GM10248 (cell line): ENCODE measurements around the gene TOLLIP.
"Not testable (repeated sequence)": the region's sequence is repeated elsewhere in the genome, so short reads cannot be mapped to it uniquely, and the experiment has no call there.

ENCODE experiments used
- CTCF ChIA-PET: fragments of 300-600 bp; sonication (Branson Sonifier 250); formaldehyde crosslinking; extraction: SDS; loops from one replicate; lab custom pipeline; 2021; ENCODE audit warnings: antibody characterized with exemption; lab: Yijun Ruan, JAX
- POLR2A ChIA-PET: fragments of 350-650 bp; sonication (Branson Sonifier 250); formaldehyde crosslinking; extraction: SDS; loops from one replicate; lab custom pipeline; 2020; ENCODE audit warnings: antibody characterized with exemption; lab: Yijun Ruan, JAX
- DNase-seq: peaks from one replicate; pipeline ENCODE4 v3.0.0; 2012; ENCODE audit errors: extremely low spot score
- TF ChIP-seq, protein P1 (sequence below): IDR thresholded peaks from 2 replicates; pipeline ENCODE4 v1.5.1; 2012; ENCODE audit warnings: mild to moderate bottlenecking, low read depth; ENCODE audit errors: extremely low read depth, missing control alignments, control extremely low read depth

The TOLLIP gene

DNA sequence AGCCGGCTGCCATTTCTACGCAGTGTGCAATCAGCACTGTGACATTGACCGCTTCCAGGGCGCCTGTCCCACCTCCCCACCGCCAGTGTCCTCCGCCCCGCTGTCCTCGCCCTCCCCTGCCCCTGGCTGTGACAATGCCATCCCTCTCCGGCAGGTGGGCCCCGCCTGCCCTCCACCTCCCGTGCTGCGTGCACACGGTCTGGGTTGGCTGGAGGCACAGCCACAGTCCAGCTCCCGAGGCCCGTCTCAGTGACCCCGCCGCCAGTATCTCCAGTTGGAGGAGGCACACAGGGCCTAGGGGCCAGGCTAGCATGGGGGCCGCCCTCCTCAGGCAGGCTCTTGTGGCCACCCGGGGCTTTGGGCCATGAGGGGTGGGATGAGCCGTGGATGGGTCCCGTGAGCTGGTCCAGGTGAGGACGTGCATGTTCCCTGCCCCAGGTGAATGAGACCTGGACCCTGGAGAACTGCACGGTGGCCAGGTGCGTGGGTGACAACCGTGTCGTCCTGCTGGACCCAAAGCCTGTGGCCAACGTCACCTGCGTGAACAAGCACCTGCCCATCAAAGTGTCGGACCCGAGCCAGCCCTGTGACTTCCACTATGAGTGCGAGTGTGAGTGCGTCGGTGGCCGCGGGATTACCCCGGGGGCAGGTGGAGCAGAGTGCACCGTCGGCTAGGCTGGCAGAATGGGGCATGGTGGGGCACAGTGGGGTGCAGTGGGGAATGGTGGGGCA is 56.9 kb downstream of the TOLLIP start:
- DNase-seq: no peak
- POLR2A ChIA-PET: no interaction called here
- TF ChIP-seq, protein P1, sequence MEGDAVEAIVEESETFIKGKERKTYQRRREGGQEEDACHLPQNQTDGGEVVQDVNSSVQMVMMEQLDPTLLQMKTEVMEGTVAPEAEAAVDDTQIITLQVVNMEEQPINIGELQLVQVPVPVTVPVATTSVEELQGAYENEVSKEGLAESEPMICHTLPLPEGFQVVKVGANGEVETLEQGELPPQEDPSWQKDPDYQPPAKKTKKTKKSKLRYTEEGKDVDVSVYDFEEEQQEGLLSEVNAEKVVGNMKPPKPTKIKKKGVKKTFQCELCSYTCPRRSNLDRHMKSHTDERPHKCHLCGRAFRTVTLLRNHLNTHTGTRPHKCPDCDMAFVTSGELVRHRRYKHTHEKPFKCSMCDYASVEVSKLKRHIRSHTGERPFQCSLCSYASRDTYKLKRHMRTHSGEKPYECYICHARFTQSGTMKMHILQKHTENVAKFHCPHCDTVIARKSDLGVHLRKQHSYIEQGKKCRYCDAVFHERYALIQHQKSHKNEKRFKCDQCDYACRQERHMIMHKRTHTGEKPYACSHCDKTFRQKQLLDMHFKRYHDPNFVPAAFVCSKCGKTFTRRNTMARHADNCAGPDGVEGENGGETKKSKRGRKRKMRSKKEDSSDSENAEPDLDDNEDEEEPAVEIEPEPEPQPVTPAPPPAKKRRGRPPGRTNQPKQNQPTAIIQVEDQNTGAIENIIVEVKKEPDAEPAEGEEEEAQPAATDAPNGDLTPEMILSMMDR: no peak
- CTCF ChIA-PET: no interaction called here

DNA sequence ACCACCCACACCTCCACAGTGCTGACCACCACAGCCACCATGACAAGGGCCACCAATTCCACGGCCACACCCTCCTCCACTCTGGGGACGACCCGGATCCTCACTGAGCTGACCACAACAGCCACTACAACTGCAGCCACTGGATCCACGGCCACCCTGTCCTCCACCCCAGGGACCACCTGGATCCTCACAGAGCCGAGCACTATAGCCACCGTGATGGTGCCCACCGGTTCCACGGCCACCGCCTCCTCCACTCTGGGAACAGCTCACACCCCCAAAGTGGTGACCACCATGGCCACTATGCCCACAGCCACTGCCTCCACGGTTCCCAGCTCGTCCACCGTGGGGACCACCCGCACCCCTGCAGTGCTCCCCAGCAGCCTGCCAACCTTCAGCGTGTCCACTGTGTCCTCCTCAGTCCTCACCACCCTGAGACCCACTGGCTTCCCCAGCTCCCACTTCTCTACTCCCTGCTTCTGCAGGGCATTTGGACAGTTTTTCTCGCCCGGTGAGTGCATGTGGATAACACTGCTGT is 58.1 kb downstream of the TOLLIP start:
- DNase-seq: no peak
- TF ChIP-seq, protein P1: no peak
- POLR2A ChIA-PET: no interaction called here
- CTCF ChIA-PET: no interaction called here

DNA sequence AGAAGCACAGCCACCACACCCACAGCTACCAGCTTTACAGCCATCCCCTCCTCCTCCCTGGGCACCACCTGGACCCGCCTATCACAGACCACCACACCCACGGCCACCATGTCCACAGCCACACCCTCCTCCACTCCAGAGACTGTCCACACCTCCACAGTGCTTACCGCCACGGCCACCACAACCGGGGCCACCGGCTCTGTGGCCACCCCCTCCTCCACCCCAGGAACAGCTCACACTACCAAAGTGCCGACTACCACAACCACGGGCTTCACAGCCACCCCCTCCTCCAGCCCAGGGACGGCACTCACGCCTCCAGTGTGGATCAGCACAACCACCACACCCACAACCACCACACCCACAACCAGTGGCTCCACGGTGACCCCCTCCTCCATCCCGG is 59.0 kb downstream of the TOLLIP start:
- POLR2A ChIA-PET, CTCF ChIA-PET, DNase-seq: not testable (repeated sequence)

DNA sequence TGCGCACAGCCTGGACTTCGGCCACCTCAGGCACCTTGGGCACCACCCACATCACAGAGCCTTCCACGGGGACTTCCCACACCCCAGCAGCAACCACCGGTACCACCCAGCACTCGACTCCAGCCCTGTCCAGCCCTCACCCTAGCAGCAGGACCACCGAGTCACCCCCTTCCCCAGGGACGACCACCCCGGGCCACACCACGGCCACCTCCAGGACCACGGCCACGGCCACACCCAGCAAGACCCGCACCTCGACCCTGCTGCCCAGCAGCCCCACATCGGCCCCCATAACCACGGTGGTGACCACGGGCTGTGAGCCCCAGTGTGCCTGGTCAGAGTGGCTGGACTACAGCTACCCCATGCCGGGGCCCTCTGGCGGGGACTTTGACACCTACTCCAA is 60.5 kb downstream of the TOLLIP start:
- CTCF ChIA-PET, POLR2A ChIA-PET: not testable (repeated sequence)

DNA sequence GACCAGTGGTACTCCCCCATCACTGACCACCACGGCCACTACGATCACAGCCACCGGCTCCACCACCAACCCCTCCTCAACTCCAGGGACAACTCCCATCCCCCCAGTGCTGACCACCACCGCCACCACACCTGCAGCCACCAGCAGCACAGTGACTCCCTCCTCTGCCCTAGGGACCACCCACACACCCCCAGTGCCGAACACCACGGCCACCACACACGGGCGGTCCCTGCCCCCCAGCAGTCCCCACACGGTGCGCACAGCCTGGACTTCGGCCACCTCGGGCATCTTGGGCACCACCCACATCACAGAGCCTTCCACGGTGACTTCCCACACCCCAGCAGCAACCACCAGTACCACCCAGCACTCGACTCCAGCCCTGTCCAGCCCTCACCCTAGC is 62.4 kb downstream of the TOLLIP start:
- CTCF ChIA-PET, POLR2A ChIA-PET, DNase-seq: not testable (repeated sequence)

More for the DNA sequence above, 60.5 kb downstream of the TOLLIP start:
- not testable (repeated sequence) for DNase-seq

DNA sequence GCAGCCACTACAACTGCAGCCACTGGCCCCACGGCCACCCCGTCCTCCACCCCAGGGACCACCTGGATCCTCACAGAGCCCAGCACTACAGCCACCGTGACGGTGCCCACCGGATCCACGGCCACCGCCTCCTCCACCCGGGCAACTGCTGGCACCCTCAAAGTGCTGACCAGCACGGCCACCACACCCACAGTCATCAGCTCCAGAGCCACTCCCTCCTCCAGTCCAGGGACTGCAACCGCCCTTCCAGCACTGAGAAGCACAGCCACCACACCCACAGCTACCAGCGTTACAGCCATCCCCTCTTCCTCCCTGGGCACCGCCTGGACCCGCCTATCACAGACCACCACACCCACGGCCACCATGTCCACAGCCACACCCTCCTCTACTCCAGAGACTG is 63.1 kb downstream of the TOLLIP start:
- POLR2A ChIA-PET, DNase-seq, CTCF ChIA-PET: not testable (repeated sequence)

DNA sequence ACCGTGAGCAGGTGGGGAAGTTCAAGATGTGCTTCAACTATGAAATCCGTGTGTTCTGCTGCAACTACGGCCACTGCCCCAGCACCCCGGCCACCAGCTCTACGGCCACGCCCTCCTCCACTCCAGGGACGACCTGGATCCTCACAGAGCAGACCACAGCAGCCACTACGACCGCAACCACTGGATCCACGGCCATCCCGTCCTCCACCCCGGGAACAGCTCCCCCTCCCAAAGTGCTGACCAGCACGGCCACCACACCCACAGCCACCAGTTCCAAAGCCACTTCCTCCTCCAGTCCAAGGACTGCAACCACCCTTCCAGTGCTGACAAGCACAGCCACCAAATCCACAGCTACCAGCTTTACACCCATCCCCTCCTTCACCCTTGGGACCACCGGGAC is 63.7 kb downstream of the TOLLIP start:
- CTCF ChIA-PET, DNase-seq, POLR2A ChIA-PET: not testable (repeated sequence)

DNA sequence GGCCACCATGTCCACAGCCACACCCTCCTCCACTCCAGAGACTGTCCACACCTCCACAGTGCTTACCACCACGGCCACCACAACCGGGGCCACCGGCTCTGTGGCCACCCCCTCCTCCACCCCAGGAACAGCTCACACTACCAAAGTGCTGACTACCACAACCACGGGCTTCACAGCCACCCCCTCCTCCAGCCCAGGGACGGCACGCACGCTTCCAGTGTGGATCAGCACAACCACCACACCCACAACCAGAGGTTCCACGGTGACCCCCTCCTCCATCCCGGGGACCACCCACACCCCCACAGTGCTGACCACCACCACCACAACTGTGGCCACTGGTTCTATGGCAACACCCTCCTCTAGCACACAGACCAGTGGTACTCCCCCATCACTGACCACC is 64.9 kb downstream of the TOLLIP start:
- POLR2A ChIA-PET, DNase-seq, CTCF ChIA-PET: not testable (repeated sequence)

DNA sequence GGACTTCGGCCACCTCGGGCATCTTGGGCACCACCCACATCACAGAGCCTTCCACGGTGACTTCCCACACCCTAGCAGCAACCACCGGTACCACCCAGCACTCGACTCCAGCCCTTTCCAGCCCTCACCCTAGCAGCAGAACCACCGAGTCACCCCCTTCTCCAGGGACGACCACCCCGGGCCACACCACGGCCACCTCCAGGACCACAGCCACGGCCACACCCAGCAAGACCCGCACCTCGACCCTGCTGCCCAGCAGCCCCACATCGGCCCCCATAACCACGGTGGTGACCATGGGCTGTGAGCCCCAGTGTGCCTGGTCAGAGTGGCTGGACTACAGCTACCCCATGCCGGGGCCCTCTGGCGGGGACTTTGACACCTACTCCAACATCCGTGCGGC is 65.9 kb downstream of the TOLLIP start:
- POLR2A ChIA-PET, DNase-seq, CTCF ChIA-PET: not testable (repeated sequence)

DNA sequence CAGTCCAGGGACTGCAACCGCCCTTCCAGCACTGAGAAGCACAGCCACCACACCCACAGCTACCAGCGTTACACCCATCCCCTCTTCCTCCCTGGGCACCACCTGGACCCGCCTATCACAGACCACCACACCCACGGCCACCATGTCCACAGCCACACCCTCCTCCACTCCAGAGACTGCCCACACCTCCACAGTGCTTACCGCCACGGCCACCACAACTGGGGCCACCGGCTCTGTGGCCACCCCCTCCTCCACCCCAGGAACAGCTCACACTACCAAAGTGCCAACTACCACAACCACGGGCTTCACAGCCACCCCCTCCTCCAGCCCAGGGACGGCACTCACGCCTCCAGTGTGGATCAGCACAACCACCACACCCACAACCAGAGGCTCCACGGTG is 66.7 kb downstream of the TOLLIP start:
- DNase-seq, CTCF ChIA-PET, POLR2A ChIA-PET: not testable (repeated sequence)

DNA sequence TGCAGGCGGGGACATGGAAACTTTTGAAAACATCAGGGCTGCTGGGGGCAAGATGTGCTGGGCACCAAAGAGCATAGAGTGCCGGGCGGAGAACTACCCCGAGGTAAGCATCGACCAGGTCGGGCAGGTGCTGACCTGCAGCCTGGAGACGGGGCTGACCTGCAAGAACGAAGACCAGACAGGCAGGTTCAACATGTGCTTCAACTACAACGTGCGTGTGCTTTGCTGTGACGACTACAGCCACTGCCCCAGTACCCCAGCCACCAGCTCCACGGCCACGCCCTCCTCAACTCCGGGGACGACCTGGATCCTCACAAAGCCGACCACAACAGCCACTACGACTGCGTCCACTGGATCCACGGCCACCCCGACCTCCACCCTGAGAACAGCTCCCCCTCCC is 67.1 kb downstream of the TOLLIP start:
- TF ChIP-seq, protein P1: no peak
- ChIA-PET POLR2A (no interaction called here), CTCF (no interaction called here)
- no peak for DNase-seq
